Neural cell (in vitro differentiated cells): ENCODE measurements around the gene ATF5. TPM values are rescaled to one million over a fixed set of nuclear protein-coding genes. Genes with fewer than 3 reads are reported as not detected.

Source experiments
- H2AFZ ChIP-seq: fragments of 200-600, 300-800 bp; sonication (generic), shearing (Covaris generic); 2 replicates; pipeline ENCODE4 v1.6.0; 2014; ENCODE audit warnings: low read depth, mild to moderate bottlenecking, antibody characterized with exemption, low read length, moderate library complexity
- H3F3A ChIP-seq: fragments of 200-600 bp; shearing (Covaris generic); 2 replicates; pipeline ENCODE4 v1.6.1; 2016; ENCODE audit warnings: mild to moderate bottlenecking, moderate library complexity, mixed read lengths, antibody characterized with exemption, low read length; ENCODE audit not compliant: insufficient read depth, poor library complexity, severe bottlenecking
- H3K27ac ChIP-seq: fragments of 200-600, 300-800 bp; sonication (generic), shearing (Covaris generic); 2 replicates; pipeline ENCODE4 v1.5.1; 2014; ENCODE audit warnings: mild to moderate bottlenecking, low read length, moderate library complexity
- H3K27me3 ChIP-seq: fragments of 300-800, 200-600 bp; sonication (generic), shearing (Covaris generic); 2 replicates; pipeline ENCODE4 v1.6.0; 2014; ENCODE audit warnings: mild to moderate bottlenecking, low read depth, low read length, moderate library complexity; ENCODE audit not compliant: insufficient read depth
- H3K36me3 ChIP-seq: fragments of 300-800, 200-600 bp; sonication (generic), shearing (Covaris generic); 2 replicates; pipeline ENCODE4 v1.5.1; 2014; ENCODE audit warnings: mild to moderate bottlenecking, antibody characterized with exemption, low read length, moderate library complexity; ENCODE audit not compliant: insufficient read depth
- H3K4me2 ChIP-seq: fragments of 300-800, 200-600 bp; sonication (generic), shearing (Covaris generic); 2 replicates; pipeline ENCODE4 v1.6.0; 2014; ENCODE audit warnings: mild to moderate bottlenecking, low read length
- H3K4me3 ChIP-seq: fragments of 300-800, 200-600 bp; sonication (generic), shearing (Covaris generic); 2 replicates; pipeline ENCODE4 v1.5.1; 2014; ENCODE audit warnings: mild to moderate bottlenecking, low read length, moderate library complexity
- H3K79me2 ChIP-seq: fragments of 200-600 bp; shearing (Covaris generic); replicated peaks from 2 replicates; pipeline ENCODE4 v1.6.0; 2014; ENCODE audit warnings: mild to moderate bottlenecking, low read length, moderate library complexity; ENCODE audit not compliant: insufficient read depth
- H3K9ac ChIP-seq: fragments of 300-800, 200-600 bp; sonication (generic), shearing (Covaris generic); 2 replicates; pipeline ENCODE4 v1.6.1; 2016; ENCODE audit warnings: mild to moderate bottlenecking, low read length, mixed read lengths
- H3K9me2 ChIP-seq: fragments of 200-600 bp; shearing (Covaris generic); 2 replicates; pipeline ENCODE4 v1.6.1; 2016; ENCODE audit warnings: mild to moderate bottlenecking, low read length, mixed read lengths; ENCODE audit not compliant: insufficient read depth
- H3K9me3 ChIP-seq: fragments of 200-600, 300-800 bp; sonication (generic), shearing (Covaris generic); 2 replicates; pipeline ENCODE4 v1.6.1; 2016; ENCODE audit warnings: mild to moderate bottlenecking, mixed run types, low read length, moderate library complexity, mixed read lengths
- H4K20me1 ChIP-seq: fragments of 200-600 bp; shearing (Covaris generic); 2 replicates; pipeline ENCODE4 v1.6.1; 2016; ENCODE audit warnings: mild to moderate bottlenecking, mixed run types; ENCODE audit not compliant: insufficient read depth
- EP300 ChIP-seq: fragments of 450-650 bp; conservative IDR thresholded peaks from 2 replicates; pipeline ENCODE4 v1.6.1; 2014; ENCODE audit warnings: antibody characterized with exemption, mild to moderate bottlenecking, moderate library complexity; ENCODE audit not compliant: poor library complexity, severe bottlenecking
- EZH2 ChIP-seq: fragments of 200-600, 300-800 bp; shearing (Covaris generic), sonication (generic); IDR thresholded peaks from 2 replicates; pipeline ENCODE4 v1.6.1; 2014; ENCODE audit warnings: antibody characterized with exemption, low read length, borderline replicate concordance, mild to moderate bottlenecking; ENCODE audit not compliant: insufficient read depth, poor library complexity, severe bottlenecking
- MXI1 ChIP-seq: fragments of 450-650 bp; conservative IDR thresholded peaks from 2 replicates; pipeline ENCODE4 v1.6.1; 2014; ENCODE audit warnings: antibody characterized with exemption, mild to moderate bottlenecking; ENCODE audit not compliant: poor library complexity, severe bottlenecking
- POLR2AphosphoS5 ChIP-seq: IDR thresholded peaks from 2 replicates; pipeline ENCODE4 v1.6.1; 2012
- RAD21 ChIP-seq: fragments of 450-650 bp; conservative IDR thresholded peaks from 2 replicates; pipeline ENCODE4 v1.6.1; 2014; ENCODE audit warnings: antibody characterized with exemption, mild to moderate bottlenecking, moderate library complexity
- SMC3 ChIP-seq: fragments of 450-650 bp; conservative IDR thresholded peaks from 2 replicates; pipeline ENCODE4 v1.6.1; 2014; ENCODE audit warnings: antibody characterized with exemption, mild to moderate bottlenecking, moderate library complexity; ENCODE audit not compliant: poor library complexity
- TAF1 ChIP-seq: IDR thresholded peaks from 2 replicates; pipeline ENCODE4 v1.6.1; 2012; ENCODE audit warnings: low read depth
- polyA plus RNA-seq: library from polyadenylated mRNA; depleted of rRNA; stranded (reverse); fragments of >200 nt; gene quantifications from 2 replicates; pipeline ENCODE4 v1.2.3, GENCODE V29; 2014
- TF ChIP-seq, protein P1 (sequence below): fragments of 450-650 bp; IDR thresholded peaks from 2 replicates; pipeline ENCODE4 v1.5.1; 2014; ENCODE audit warnings: antibody characterized with exemption, mild to moderate bottlenecking, moderate library complexity; ENCODE audit not compliant: poor library complexity, severe bottlenecking
- TF ChIP-seq, protein P2 (sequence below): IDR thresholded peaks from 2 replicates; pipeline ENCODE4 v1.6.1; 2012; ENCODE audit warnings: borderline replicate concordance

ATF5 gene
- polyA plus RNA-seq, 1 donor from 2014 or later: 16.1 TPM

DNA sequence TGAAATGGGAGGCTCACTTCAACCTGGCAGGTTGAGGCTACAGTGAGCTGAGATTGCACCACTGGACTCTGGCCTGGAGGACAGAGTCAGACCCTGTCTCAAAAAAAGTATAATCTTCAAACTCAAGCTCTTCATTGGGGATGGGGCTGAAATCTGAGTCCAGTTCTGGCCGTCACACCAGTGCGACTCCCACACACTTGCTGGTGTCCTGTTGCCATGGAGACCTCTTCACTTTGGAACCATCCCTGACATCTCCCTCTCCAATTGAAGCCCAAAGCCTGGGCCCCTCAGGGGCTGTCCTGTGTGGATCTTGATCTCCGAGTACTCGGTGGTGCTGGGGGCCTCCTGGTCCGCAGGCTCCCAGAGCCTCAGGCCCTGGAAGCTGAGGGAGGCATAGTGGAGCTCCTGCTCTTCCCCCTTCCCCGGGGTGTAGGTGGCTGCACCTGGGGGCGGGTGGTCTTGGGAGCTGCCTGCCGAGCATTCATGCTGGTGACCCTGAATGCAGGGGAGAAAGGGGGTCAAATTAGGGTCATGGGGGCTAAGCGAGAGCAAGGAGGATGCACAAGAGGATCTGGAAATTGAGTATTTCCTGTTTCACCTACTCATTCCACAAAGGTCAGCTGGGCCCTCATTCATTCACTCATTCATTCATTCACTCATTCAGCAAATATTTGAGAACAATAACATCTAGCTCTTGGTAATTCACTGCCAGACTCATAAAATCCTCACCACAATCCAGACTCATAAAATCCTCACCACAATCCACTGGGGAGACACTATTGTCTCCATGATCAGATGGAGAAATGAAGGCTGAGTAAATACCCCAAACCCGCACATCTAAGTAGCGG is 21.0 kb downstream of the ATF5 start:
- Histone ChIP-seq H3K36me3 (no peaks in the 10 kb centered on the region), H3K27me3 (no peaks in the 10 kb centered on the region), H3K9ac (no peak overlapping the region), H3K4me2 (no peak overlapping the region), H4K20me1 (no peaks in the 10 kb centered on the region), H3K9me3 (no peaks in the 10 kb centered on the region), H2AFZ (no peak overlapping the region), H3K9me2 (no peaks in the 10 kb centered on the region), H3K27ac (no peak overlapping the region), H3K79me2 (no peaks in the 10 kb centered on the region), H3F3A (no peaks in the 10 kb centered on the region), H3K4me3 (no peak overlapping the region)
- TF ChIP-seq, protein P1, sequence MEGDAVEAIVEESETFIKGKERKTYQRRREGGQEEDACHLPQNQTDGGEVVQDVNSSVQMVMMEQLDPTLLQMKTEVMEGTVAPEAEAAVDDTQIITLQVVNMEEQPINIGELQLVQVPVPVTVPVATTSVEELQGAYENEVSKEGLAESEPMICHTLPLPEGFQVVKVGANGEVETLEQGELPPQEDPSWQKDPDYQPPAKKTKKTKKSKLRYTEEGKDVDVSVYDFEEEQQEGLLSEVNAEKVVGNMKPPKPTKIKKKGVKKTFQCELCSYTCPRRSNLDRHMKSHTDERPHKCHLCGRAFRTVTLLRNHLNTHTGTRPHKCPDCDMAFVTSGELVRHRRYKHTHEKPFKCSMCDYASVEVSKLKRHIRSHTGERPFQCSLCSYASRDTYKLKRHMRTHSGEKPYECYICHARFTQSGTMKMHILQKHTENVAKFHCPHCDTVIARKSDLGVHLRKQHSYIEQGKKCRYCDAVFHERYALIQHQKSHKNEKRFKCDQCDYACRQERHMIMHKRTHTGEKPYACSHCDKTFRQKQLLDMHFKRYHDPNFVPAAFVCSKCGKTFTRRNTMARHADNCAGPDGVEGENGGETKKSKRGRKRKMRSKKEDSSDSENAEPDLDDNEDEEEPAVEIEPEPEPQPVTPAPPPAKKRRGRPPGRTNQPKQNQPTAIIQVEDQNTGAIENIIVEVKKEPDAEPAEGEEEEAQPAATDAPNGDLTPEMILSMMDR: no peak
- no peak for TF ChIP-seq RAD21
- no peak for TF ChIP-seq POLR2AphosphoS5
- TF ChIP-seq, protein P2, sequence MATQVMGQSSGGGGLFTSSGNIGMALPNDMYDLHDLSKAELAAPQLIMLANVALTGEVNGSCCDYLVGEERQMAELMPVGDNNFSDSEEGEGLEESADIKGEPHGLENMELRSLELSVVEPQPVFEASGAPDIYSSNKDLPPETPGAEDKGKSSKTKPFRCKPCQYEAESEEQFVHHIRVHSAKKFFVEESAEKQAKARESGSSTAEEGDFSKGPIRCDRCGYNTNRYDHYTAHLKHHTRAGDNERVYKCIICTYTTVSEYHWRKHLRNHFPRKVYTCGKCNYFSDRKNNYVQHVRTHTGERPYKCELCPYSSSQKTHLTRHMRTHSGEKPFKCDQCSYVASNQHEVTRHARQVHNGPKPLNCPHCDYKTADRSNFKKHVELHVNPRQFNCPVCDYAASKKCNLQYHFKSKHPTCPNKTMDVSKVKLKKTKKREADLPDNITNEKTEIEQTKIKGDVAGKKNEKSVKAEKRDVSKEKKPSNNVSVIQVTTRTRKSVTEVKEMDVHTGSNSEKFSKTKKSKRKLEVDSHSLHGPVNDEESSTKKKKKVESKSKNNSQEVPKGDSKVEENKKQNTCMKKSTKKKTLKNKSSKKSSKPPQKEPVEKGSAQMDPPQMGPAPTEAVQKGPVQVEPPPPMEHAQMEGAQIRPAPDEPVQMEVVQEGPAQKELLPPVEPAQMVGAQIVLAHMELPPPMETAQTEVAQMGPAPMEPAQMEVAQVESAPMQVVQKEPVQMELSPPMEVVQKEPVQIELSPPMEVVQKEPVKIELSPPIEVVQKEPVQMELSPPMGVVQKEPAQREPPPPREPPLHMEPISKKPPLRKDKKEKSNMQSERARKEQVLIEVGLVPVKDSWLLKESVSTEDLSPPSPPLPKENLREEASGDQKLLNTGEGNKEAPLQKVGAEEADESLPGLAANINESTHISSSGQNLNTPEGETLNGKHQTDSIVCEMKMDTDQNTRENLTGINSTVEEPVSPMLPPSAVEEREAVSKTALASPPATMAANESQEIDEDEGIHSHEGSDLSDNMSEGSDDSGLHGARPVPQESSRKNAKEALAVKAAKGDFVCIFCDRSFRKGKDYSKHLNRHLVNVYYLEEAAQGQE: no peak
- TF ChIP-seq EP300: no peak
- TF ChIP-seq MXI1: no peak
- no peak for TF ChIP-seq TAF1
- TF ChIP-seq SMC3: no peak
- TF ChIP-seq EZH2: no peak

DNA sequence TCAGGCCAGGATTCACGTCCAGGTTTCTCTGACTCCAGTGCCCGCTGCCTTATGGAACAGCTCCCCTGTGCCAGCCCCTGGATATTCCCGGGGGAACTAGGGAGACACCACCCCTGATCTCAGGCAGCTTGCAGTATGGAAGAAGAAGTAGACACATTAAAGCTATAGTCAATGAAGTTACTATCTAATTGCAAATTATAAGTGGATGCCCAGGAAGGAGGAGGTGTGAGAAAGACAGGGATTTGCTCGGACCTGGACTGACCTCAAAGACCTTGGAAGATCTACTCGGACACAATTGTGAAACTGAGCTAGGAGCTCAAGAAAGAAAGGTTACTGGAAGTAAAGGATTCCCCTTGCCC is 21.6 kb downstream of the ATF5 start:
- no peaks in the 10 kb centered on the region for H3F3A ChIP-seq
- no peaks in the 10 kb centered on the region for H3K9me3 ChIP-seq
- H3K79me2 ChIP-seq: no peaks in the 10 kb centered on the region
- no peaks in the 10 kb centered on the region for H3K36me3 ChIP-seq
- H3K27ac ChIP-seq: no peak overlapping the region
- no peak overlapping the region for H3K4me2 ChIP-seq
- H3K9me2 ChIP-seq: no peaks in the 10 kb centered on the region
- no peaks in the 10 kb centered on the region for H3K27me3 ChIP-seq
- TF ChIP-seq, protein P2: no peak
- no peak for TF ChIP-seq EZH2
- TF ChIP-seq MXI1: no peak
- TF ChIP-seq RAD21: no peak
- TF ChIP-seq SMC3: no peak
- TF ChIP-seq, protein P1: no peak
- TF ChIP-seq EP300: no peak
- no peak for TF ChIP-seq POLR2AphosphoS5
- TF ChIP-seq TAF1: no peak
- H3K9ac ChIP-seq: no peak overlapping the region
- no peak overlapping the region for H2AFZ ChIP-seq
- H4K20me1 ChIP-seq: no peaks in the 10 kb centered on the region
- H3K4me3 ChIP-seq: no peak overlapping the region
